ENCODE data around the gene CNST. TPM values are rescaled to one million over a fixed set of nuclear protein-coding genes. Genes with fewer than 3 reads are reported as not detected.

The CNST gene
- total and polyA plus RNA-seq, 2 of the 13 experiments (the other 11 are each of a cell fraction or from before 2014, with no cell fraction given): 6.3 to 12.4 TPM

DNA sequence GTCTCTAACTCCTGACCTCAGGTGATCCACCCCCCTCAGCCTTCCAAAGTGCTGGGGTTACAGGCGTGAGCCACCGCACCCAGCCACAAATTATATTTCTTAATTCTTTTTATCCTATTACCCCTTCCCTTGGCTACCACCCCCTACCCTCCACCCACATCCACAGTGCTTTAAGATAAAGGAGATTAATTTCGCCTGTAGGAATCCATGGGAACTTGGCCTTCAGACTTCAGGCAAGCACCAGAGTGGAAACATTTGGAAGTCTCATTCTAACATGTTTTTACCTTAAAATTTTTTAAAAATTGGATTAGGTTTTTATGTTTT is 10.4 kb downstream of the CNST start (continued):
- TF ChIP-seq, protein P1, sequence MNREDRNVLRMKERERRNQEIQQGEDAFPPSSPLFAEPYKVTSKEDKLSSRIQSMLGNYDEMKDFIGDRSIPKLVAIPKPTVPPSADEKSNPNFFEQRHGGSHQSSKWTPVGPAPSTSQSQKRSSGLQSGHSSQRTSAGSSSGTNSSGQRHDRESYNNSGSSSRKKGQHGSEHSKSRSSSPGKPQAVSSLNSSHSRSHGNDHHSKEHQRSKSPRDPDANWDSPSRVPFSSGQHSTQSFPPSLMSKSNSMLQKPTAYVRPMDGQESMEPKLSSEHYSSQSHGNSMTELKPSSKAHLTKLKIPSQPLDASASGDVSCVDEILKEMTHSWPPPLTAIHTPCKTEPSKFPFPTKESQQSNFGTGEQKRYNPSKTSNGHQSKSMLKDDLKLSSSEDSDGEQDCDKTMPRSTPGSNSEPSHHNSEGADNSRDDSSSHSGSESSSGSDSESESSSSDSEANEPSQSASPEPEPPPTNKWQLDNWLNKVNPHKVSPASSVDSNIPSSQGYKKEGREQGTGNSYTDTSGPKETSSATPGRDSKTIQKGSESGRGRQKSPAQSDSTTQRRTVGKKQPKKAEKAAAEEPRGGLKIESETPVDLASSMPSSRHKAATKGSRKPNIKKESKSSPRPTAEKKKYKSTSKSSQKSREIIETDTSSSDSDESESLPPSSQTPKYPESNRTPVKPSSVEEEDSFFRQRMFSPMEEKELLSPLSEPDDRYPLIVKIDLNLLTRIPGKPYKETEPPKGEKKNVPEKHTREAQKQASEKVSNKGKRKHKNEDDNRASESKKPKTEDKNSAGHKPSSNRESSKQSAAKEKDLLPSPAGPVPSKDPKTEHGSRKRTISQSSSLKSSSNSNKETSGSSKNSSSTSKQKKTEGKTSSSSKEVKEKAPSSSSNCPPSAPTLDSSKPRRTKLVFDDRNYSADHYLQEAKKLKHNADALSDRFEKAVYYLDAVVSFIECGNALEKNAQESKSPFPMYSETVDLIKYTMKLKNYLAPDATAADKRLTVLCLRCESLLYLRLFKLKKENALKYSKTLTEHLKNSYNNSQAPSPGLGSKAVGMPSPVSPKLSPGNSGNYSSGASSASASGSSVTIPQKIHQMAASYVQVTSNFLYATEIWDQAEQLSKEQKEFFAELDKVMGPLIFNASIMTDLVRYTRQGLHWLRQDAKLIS (CRISPR knock-in tag; IDR thresholded peaks at IDR 0.05): no peak
- TF ChIP-seq ZNF678 (CRISPR knock-in tag; IDR thresholded peaks at IDR 0.05) (no peak), ZNF550 (CRISPR knock-in tag; IDR thresholded peaks at IDR 0.05; ENCODE audit: borderline replicate concordance) (no peak), HOXD1 (CRISPR knock-in tag; IDR thresholded peaks at IDR 0.05) (no peak), ZNF570 (CRISPR knock-in tag; IDR thresholded peaks at IDR 0.05; ENCODE audit: borderline replicate concordance) (no peak), ZNF879 (CRISPR knock-in tag; IDR thresholded peaks at IDR 0.05) (no peak)

DNA sequence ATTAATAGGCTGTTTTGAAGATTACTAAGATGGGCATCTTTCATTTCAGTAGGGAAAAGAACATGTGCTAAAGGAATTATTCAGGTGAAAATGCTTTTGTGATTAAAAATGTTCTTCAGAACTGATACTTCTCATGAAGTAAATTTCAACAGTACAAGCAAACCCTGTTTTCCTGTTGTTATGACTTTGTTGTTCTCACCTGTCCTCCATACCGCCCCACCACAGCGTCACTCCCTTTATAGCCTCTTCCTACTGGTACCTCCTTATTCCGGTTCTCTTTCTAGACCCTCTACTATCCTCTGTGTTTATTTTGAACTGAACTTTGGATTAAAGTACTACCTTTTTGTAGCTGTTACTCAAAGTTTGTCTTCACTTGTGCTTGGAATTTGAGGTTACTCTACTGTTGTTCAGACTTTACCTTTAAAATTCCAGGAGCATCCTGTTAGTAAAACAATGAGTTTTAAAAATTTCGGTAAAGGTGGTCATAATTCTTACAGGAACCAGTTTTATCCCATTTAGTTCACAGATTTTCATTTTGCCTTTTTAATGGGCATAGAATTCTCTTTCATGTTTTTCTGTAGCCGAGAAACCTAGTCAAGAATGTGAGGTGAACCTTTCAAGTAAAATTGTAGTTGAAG is 10.9 kb downstream of the CNST start:
- DNase-seq (ENCODE audit: low spot score): no peak
- WGBS (ENCODE audit: low lambda C conversion rate): 75% methylated on average over 5 of the region's 5 CpGs
- BruUV-seq (replicated peaks): no TSS peak
- intact Hi-C loops (cut with micrococcal nuclease; ENCODE audit: unreplicated experiment): no loop called here
- no peak overlapping the region for H3K4me3 ChIP-seq (replicated peaks in 1 of 3; ENCODE audit: insufficient read depth in 1 of 3, low read depth in 2 of 3, low read length in 3 of 3)
- H3K4me1 ChIP-seq (ENCODE audit: insufficient read depth, low read length): peaks cover 49% of the 10 kb centered on the region
- H3K79me2 ChIP-seq (ENCODE audit: insufficient read depth, low read length): peaks cover 47% of the 10 kb centered on the region
- H3K36me3 ChIP-seq (replicated peaks in 1 of 2; ENCODE audit: control insufficient read depth in 1 of 2, insufficient read depth in 2 of 2, low read length in 2 of 2): no peaks in the 10 kb centered on the region
- H4K20me1 ChIP-seq (ENCODE audit: insufficient read depth, low read length): 0 out of 2 replicates have a peak, but pooled peaks cover 2% of the 10 kb centered on the region
- ChIA-PET CTCF (ENCODE audit: low intra/inter-chr PET ratio, low total read pairs) (no interaction called here), POLR2A (interaction anchor here (2.0 kb wide), 1 partner anchor 11 kb away, joined by 4 read pairs; the partner anchor contains the start of genes CNST and TFB2M)
- in situ Hi-C loops (cut with HindIII; ENCODE audit: extremely low pct_ligation_motif_present, low pct_unique_long_range_greater_than_20kb): no loop called here
- no peak overlapping the region for H3K4me2 ChIP-seq (ENCODE audit: low read depth, low read length)
- FAIRE-seq: no peak
- H3K27me3 ChIP-seq (ENCODE audit: control insufficient read depth in 1 of 2, insufficient read depth in 2 of 2, low read length in 2 of 2): no peaks in the 10 kb centered on the region
- ATAC-seq: no peak
- no peak overlapping the region for H3K9ac ChIP-seq (ENCODE audit: insufficient read depth, low read depth, low read length)
- H3K9me3 ChIP-seq (ENCODE audit: low read length): no peaks in the 10 kb centered on the region
- no peak overlapping the region for H3K27ac ChIP-seq (ENCODE audit: extremely low read length, insufficient read depth, low read length)
- H2AFZ ChIP-seq (ENCODE audit: low read length): no peak overlapping the region
- TF ChIP-seq, protein P2, sequence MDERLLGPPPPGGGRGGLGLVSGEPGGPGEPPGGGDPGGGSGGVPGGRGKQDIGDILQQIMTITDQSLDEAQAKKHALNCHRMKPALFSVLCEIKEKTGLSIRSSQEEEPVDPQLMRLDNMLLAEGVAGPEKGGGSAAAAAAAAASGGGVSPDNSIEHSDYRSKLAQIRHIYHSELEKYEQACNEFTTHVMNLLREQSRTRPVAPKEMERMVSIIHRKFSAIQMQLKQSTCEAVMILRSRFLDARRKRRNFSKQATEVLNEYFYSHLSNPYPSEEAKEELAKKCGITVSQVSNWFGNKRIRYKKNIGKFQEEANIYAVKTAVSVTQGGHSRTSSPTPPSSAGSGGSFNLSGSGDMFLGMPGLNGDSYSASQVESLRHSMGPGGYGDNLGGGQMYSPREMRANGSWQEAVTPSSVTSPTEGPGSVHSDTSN (CRISPR knock-in tag; IDR thresholded peaks at IDR 0.05): no peak
- TF ChIP-seq, protein P1 (CRISPR knock-in tag; IDR thresholded peaks at IDR 0.05): no peak
- TF ChIP-seq ZNF775 (CRISPR knock-in tag; IDR thresholded peaks at IDR 0.05; ENCODE audit: borderline replicate concordance): no peak
- TF ChIP-seq ZFAT (CRISPR knock-in tag; conservative IDR thresholded peaks at IDR 0.05): no peak
- no peak for TF ChIP-seq JARID2 (CRISPR knock-in tag; IDR thresholded peaks at IDR 0.05; ENCODE audit: insufficient replicate concordance)
- no peak for TF ChIP-seq JUND (CRISPR knock-in tag; IDR thresholded peaks at IDR 0.05)
- no peak for TF ChIP-seq ZNF331 (CRISPR knock-in tag; IDR thresholded peaks at IDR 0.05)
- no peak for TF ChIP-seq HDAC2 (CRISPR knock-in tag; IDR thresholded peaks at IDR 0.05)
- no peak for TF ChIP-seq SP5 (CRISPR knock-in tag; IDR thresholded peaks at IDR 0.05; ENCODE audit: borderline replicate concordance, low read depth)
- no peak for TF ChIP-seq REXO4 (CRISPR knock-in tag; IDR thresholded peaks at IDR 0.05; ENCODE audit: borderline replicate concordance)

Data from HepG2 (cell line).